RWPE2 (cell line): Measurements from ENCODE around the gene PARP12.

Source experiments
- ATAC-seq: fragments of 200-7000 bp; cut with Tn5 transposase; 3 replicates; pipeline ENCODE4 v1.9.1; 2021; ENCODE audit warnings: low read depth
- DNase-seq: peaks from one replicate; pipeline ENCODE4 v3.0.0-alpha.2; 2020; ENCODE audit warnings: low spot score
- H3K27ac ChIP-seq: fragments of 450-650 bp; 2 replicates; pipeline ENCODE4 v1.5.1; 2017; ENCODE audit warnings: mild to moderate bottlenecking; ENCODE audit not compliant: poor library complexity, severe bottlenecking
- H3K27me3 ChIP-seq: fragments of 250-450 bp; sonication (Bioruptor Pico); 2 replicates; pipeline ENCODE4 v1.5.1; 2021; ENCODE audit warnings: mild to moderate bottlenecking, moderate library complexity; ENCODE audit not compliant: insufficient read depth, poor library complexity, severe bottlenecking
- H3K36me3 ChIP-seq: fragments of 250-450 bp; sonication (Bioruptor Pico); 2 replicates; pipeline ENCODE4 v1.5.1; 2020; ENCODE audit warnings: low read depth, mild to moderate bottlenecking, moderate library complexity
- H3K4me1 ChIP-seq: fragments of 250-450 bp; sonication (Bioruptor Pico); 2 replicates; pipeline ENCODE4 v1.5.1; 2021; ENCODE audit warnings: mild to moderate bottlenecking, moderate library complexity; ENCODE audit not compliant: insufficient read depth, poor library complexity, severe bottlenecking
- H3K4me3 ChIP-seq: fragments of 250-450 bp; sonication (Bioruptor Pico); 2 replicates; pipeline ENCODE4 v1.5.1; 2021; ENCODE audit warnings: mild to moderate bottlenecking, moderate library complexity; ENCODE audit not compliant: severe bottlenecking
- H3K9me3 ChIP-seq: fragments of 250-450 bp; sonication (Bioruptor Pico); 2 replicates; pipeline ENCODE4 v1.5.1; 2021; ENCODE audit warnings: mild to moderate bottlenecking, moderate library complexity; ENCODE audit not compliant: severe bottlenecking
- CTCF ChIP-seq: fragments of 450-650 bp; IDR thresholded peaks from one replicate; pipeline ENCODE4 v1.5.1; 2017; ENCODE audit warnings: mild to moderate bottlenecking, moderate library complexity; ENCODE audit not compliant: poor library complexity, severe bottlenecking

The PARP12 gene

DNA sequence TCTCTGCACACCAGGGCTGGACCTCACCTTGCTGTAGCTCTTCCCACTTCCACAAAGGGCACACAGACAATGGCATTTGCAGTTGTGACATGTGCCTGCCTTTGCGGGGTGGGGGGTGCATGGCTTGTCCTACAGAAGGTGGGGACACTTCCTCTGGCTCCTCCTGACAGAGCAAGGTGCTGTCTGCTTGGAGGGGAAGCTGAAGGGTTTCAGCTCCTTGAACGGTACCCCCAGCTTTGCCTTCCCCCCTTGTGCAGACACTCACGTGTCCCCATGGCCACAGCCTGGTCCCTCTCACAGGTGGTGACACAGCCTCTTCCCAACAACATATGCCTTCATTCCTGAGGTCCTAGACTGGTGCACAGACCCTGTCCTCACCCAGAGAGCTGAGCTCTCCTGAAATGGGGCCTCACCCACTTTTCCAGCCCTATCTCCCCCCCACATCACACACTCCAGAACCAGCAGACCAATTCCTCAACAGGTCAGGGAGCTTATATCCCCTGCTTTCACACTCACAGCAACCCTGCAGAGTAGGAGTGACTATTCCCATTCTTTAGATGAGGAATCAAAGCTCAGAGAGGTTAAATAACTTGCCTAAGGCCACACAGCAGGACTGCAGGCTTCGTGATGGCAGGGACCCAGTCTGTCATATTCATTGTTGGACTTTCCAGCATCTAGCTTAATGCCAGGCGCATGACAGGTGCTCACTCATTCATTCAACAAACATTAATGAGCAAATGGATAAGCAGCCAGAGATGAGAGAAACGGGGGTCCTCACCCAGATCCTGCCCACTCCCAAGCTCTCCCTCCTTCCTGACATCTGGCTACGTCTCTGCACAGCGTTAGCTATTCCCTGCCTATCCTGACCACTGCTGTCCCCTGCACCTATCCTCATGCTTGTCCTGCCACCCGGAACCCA is 44.4 kb downstream of the PARP12 start:
- DNase-seq, result no peak
- no peak; the same call in 2 of the 3 replicates for ATAC-seq
- H3K4me3 ChIP-seq, result no peak overlapping the region
- H3K4me1 ChIP-seq, result no peaks in the 10 kb centered on the region
- H3K27ac ChIP-seq, result no peak overlapping the region
- H3K9me3 ChIP-seq, result no peaks in the 10 kb centered on the region
- no peaks in the 10 kb centered on the region for H3K36me3 ChIP-seq
- no peak for TF ChIP-seq CTCF
- no peaks in the 10 kb centered on the region for H3K27me3 ChIP-seq

DNA sequence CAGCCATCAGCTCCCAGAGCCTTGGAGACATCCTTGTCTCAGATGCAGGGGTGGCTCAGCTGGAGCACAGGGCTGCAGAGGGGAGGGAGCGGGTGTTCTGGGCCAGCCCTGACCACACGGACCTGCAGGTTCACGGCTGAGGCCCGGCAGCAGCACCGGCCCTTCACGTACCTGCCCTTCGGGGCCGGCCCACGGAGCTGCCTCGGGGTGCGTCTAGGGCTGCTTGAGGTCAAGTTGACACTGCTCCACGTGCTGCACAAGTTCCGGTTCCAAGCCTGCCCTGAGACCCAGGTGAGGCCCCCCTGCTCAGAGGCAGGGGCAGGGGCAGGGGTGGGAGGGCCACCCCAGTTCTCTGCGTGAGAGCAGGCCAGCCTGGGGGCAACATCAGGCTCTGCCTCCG is 45.2 kb downstream of the PARP12 start:
- ATAC-seq (no peak; the same call in 2 of the 3 replicates), DNase-seq (no peak)
- H3K4me1 ChIP-seq, result no peaks in the 10 kb centered on the region
- H3K27ac ChIP-seq, result no peak overlapping the region
- H3K27me3 ChIP-seq, result no peaks in the 10 kb centered on the region
- TF ChIP-seq CTCF, result no peak
- H3K4me3 ChIP-seq, result no peak overlapping the region
- no peaks in the 10 kb centered on the region for H3K36me3 ChIP-seq
- H3K9me3 ChIP-seq, result no peaks in the 10 kb centered on the region

- no peak for TF ChIP-seq CTCF
- Histone ChIP-seq H3K4me1 (no peaks in the 10 kb centered on the region), H3K27ac (no peak overlapping the region), H3K36me3 (no peaks in the 10 kb centered on the region), H3K4me3 (no peak overlapping the region), H3K27me3 (no peaks in the 10 kb centered on the region), H3K9me3 (no peaks in the 10 kb centered on the region)
- DNase-seq (no peak), ATAC-seq (no peak; the same call in 2 of the 3 replicates)
Measured at GRCh38 chr7:140017034-140017433, 45.7 kb downstream of the PARP12 start.

DNA sequence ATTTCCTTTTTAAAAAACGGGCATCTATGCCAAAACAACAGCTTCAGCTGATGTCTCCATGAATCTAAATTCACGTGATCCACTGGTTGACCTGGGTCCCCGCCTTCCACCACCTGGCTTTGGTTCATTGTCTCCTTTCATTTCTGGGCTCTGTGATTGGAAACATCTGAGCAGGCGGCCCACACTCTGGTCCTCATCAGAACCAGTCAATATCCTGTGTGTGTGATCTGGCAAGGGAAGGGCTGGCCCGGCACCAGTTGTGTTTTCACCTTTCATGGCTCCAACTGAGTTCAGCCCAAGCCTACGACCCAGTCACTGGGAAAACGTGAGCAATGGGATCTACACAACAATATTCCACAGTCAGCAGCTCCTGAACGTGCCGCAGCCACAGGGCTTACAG is 46.2 kb downstream of the PARP12 start:
- ATAC-seq (no peak), DNase-seq (no peak)
- H3K4me1 ChIP-seq, result no peaks in the 10 kb centered on the region
- H3K27me3 ChIP-seq, result no peaks in the 10 kb centered on the region
- H3K9me3 ChIP-seq, result no peaks in the 10 kb centered on the region
- TF ChIP-seq CTCF, result no peak
- H3K36me3 ChIP-seq, result no peaks in the 10 kb centered on the region
- H3K4me3 ChIP-seq, result no peak overlapping the region
- no peak overlapping the region for H3K27ac ChIP-seq

GRCh38 chr7:140015471-140015970 is 47.2 kb downstream of the PARP12 start:
- Histone ChIP-seq H3K4me3 (no peak overlapping the region), H3K36me3 (no peaks in the 10 kb centered on the region), H3K9me3 (no peaks in the 10 kb centered on the region), H3K4me1 (no peaks in the 10 kb centered on the region), H3K27ac (no peak overlapping the region), H3K27me3 (no peaks in the 10 kb centered on the region)
- TF ChIP-seq CTCF, result no peak
- no peak for DNase-seq
- no peak for ATAC-seq
